Stimulated activated naive CD8-positive, alpha-beta T cell treated with anti-CD3 and anti-CD28 coated beads, Interleukin-15, Interleukin-2, amounts not matched to agents 100 ng/mL and 50 ng/mL, for 24 hours (primary cell): ENCODE results near the gene DRAM2.
A peak's percentile ranks its signal among the peaks of the same experiment; 100 is the strongest.

Source experiments
- H3K27ac Mint-ChIP-seq: one replicate; pipeline ENCODE4 v1.8.0; 2021; ENCODE audit warnings: mild to moderate bottlenecking, mixed read lengths
- H3K27me3 Mint-ChIP-seq: one replicate; pipeline ENCODE4 v1.8.0; 2021; ENCODE audit warnings: mixed read lengths
- H3K36me3 Mint-ChIP-seq: one replicate; pipeline ENCODE4 v1.8.0; 2021; ENCODE audit warnings: low read depth, mixed read lengths
- H3K4me1 Mint-ChIP-seq: one replicate; pipeline ENCODE4 v1.8.0; 2021; ENCODE audit warnings: low read depth, mixed read lengths
- H3K4me3 Mint-ChIP-seq: one replicate; pipeline ENCODE4 v1.8.0; 2021; ENCODE audit warnings: mild to moderate bottlenecking, mixed read lengths
- H3K9me3 Mint-ChIP-seq: one replicate; pipeline ENCODE4 v1.8.0; 2021; ENCODE audit warnings: mixed read lengths

DRAM2 gene

DNA sequence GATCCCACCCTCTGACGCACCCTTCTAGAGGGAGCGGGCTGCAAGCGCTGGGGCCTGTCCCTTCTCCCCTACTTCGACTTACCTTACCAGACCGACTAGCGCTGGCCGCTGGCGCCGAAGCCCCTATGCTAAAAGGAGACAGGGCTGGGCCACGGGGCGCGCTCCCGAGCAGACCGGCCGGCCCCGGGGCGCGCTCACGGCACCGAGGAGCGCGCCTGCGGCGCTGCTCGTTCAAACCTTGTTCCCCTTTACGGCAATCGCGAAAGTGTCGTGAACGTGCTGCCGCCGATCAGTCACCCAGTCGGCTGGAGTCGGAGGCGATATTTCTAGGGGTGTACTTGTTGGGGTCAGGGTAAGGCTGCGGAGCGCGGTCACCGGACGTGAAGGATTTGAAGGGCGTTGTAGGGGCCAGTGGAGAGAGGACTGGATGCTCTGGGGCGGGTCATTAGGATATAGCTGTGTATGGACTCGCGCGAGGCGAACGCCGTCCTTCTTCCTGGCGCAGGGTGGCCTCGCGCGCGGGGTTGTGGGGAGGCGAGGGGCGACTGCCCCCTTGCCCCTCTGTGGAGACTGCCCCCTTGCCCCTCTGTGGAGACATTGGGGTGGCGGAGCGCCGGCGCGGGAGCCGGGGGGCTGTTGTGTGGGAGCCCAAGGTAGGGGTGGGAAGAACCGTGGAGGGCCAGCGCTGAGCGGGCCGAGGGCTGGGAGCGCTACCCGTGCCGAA lies at the start of gene DRAM2, which contains the start of gene CEPT1:
DRAM2 (minus strand) TSS at position 138 of the 724 bp plus-strand sequence. CDS start 8,539 bp downstream, outside the sequence.
CEPT1 (plus strand) TSS at position 268 of the 724 bp plus-strand sequence. CDS start 7,492 bp downstream, outside the sequence.
- peak within 1 kb of the TSS; percentile 91 for H3K27ac Mint-ChIP-seq
- H3K27me3 Mint-ChIP-seq, result no peaks in the 10 kb centered on the region
- H3K9me3 Mint-ChIP-seq, result no peaks in the 10 kb centered on the region
- peaks cover 61% of the 10 kb centered on the region for H3K4me1 Mint-ChIP-seq
- H3K36me3 Mint-ChIP-seq, result peaks cover 25% of the 10 kb centered on the region
- peak within 1 kb of the TSS; percentile 91 for H3K4me3 Mint-ChIP-seq

DNA sequence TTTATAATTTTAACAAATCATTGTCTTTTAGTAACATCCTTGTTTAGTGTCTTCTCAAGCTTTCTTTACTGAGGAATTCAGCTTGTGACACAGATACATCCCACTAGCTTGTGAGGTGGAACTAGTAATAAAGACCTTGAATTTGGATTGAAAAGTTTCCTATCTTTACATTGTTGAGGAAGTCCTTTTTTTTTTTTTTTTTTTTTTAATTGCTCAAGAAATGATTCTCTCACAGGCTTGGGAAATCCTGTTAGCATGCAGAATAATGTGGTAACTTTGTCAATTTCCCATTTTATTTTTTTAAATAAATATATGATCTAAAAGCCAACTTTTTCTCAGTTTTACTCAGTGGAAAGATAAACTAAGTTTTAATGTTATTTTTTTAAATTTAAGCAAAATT lies 44.8 kb upstream of the DRAM2 start:
- no peaks in the 10 kb centered on the region for H3K9me3 Mint-ChIP-seq
- peaks cover 89% of the 10 kb centered on the region for H3K36me3 Mint-ChIP-seq
- no peaks in the 10 kb centered on the region for H3K27me3 Mint-ChIP-seq
- no peak overlapping the region for H3K27ac Mint-ChIP-seq
- H3K4me1 Mint-ChIP-seq, result peaks cover 64% of the 10 kb centered on the region
- no peak overlapping the region for H3K4me3 Mint-ChIP-seq

DNA sequence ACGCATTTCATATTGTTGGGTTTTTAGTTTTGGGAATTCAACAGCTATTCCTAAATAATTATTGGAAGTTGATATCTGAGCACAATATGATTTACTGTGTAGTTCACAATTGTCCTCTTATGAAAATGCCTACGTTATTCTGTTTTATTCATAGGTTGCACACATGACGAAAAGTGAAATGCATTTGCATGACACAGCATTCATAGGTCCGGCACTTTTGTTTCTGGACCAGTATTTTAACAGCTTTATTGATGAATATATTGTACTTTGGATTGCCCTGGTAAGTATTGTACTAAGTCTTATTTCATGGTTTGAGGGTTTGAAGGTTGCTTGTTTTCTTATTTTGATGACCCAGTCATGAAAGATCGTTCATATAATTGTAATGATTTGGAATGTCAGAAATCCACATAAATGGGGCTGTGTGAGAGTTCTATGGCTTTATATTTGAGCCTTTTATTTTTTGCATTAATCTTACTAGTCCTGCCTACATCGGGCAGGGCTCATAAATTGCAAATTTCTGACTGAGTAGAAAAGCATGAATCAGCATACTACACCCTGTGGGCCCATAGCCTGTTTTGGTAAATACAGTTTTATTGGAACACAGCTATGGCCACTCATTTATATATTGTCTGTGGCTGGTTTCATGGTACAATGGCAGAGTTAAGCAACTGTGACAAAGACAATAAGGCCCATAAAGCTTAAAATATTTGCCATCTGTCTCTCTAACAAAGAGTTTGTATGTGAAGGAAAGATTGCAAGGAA lies 43.6 kb upstream of the DRAM2 start:
- H3K9me3 Mint-ChIP-seq, result no peaks in the 10 kb centered on the region
- no peak overlapping the region for H3K4me3 Mint-ChIP-seq
- H3K4me1 Mint-ChIP-seq, result peaks cover 56% of the 10 kb centered on the region
- H3K27ac Mint-ChIP-seq, result peak overlapping the region; percentile 59
- peaks cover 86% of the 10 kb centered on the region for H3K36me3 Mint-ChIP-seq
- no peaks in the 10 kb centered on the region for H3K27me3 Mint-ChIP-seq

DNA sequence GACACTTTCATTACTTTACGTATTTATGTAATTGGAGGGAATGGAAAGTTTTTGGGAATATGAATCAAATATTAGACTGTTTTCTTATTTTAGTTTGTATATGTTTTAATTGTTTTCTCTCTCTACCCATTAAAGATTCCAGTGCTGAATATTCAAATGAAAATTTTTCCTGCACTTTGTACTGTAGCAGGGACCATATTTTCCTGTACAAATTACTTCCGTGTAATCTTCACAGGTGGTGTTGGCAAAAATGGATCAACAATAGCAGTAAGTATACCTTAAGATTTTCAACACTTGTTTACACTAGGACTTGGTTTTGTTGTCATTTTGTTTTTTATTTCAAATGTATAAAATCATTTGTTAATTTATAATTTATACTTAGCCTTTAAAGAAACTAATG lies 42.2 kb upstream of the DRAM2 start:
- Mint-ChIP-seq H3K27me3 (no peaks in the 10 kb centered on the region), H3K36me3 (peaks cover 84% of the 10 kb centered on the region), H3K4me3 (no peak overlapping the region)

DNA sequence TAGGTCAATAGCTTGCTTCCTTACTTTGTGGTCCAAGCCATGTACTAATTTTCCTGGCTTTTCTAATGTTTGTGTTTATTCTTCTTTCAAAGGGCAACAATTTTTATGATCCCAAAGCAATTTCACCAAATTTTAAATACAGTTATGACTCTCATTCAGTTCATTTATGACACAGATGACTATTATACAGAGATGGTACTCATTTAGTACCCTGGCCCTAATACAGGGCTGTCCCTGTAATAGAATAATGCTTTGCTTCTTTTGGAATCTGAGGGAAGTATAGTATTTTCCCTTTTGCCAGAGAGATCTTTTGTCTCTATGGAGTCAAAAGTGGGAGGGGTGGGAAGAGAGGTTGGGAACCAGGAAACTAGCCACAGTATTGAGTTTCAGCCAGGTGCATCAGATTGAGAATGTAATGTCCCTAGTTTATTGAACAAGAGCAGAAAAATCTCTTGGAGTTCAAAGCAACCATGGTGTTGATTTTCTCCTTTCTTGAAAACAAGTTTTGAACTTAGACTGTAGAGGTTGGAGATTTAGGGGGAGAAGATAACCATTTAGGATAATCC lies 40.2 kb upstream of the DRAM2 start:
- no peaks in the 10 kb centered on the region for H3K27me3 Mint-ChIP-seq
- peaks cover 32% of the 10 kb centered on the region for H3K4me1 Mint-ChIP-seq
- no peak overlapping the region for H3K4me3 Mint-ChIP-seq
- H3K27ac Mint-ChIP-seq, result peak overlapping the region; percentile 16
- peaks cover 84% of the 10 kb centered on the region for H3K36me3 Mint-ChIP-seq
- H3K9me3 Mint-ChIP-seq, result no peaks in the 10 kb centered on the region

More for the DNA sequence above, 42.2 kb upstream of the DRAM2 start:
- no peak overlapping the region for H3K27ac Mint-ChIP-seq
- no peaks in the 10 kb centered on the region for H3K9me3 Mint-ChIP-seq
- H3K4me1 Mint-ChIP-seq, result peaks cover 47% of the 10 kb centered on the region

DNA sequence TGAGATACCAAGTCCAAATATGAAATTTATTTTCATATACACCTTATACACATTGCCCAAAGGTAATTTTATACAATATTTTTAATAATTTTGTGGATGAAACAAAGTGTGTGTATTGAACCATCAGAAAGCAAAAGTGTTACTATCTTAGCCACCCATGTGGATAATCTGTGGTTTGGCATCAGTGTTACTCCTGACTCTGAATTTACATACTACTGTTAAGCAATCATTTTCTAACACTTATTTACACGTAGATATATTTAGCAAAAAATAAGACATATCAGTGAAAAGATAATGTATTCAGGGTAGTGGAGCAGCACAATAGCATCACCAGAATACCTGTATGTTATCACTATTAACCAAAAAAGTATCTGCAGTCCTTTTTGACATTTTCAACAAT lies 36.8 kb upstream of the DRAM2 start:
- H3K36me3 Mint-ChIP-seq, result peaks cover 75% of the 10 kb centered on the region
- H3K27me3 Mint-ChIP-seq, result no peaks in the 10 kb centered on the region
- H3K27ac Mint-ChIP-seq, result no peak overlapping the region
- H3K4me3 Mint-ChIP-seq, result no peak overlapping the region
- no peaks in the 10 kb centered on the region for H3K9me3 Mint-ChIP-seq
- H3K4me1 Mint-ChIP-seq, result peaks cover 29% of the 10 kb centered on the region

DNA sequence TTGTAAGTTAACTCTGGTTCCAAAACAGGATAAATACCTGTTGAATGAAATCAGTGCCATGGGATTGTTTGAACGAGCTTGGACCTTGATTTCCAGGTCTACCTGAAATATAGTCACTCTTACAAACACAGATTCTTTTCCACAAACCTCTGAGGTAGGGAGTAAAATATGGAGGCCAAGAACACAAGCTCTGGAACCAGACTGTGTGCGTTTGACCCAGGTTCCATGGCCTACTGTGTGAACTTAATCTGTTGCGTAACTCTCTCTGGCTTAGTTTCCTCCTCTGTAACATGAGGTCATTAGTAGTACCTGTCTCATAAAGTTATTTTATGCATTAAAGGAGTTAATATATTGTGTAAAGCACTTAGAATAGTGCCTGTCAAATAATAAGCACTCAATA lies 35.5 kb upstream of the DRAM2 start:
- Mint-ChIP-seq H3K27ac (no peak overlapping the region), H3K4me1 (peaks cover 28% of the 10 kb centered on the region), H3K36me3 (peaks cover 73% of the 10 kb centered on the region), H3K27me3 (no peaks in the 10 kb centered on the region), H3K9me3 (no peaks in the 10 kb centered on the region), H3K4me3 (no peak overlapping the region)

DNA sequence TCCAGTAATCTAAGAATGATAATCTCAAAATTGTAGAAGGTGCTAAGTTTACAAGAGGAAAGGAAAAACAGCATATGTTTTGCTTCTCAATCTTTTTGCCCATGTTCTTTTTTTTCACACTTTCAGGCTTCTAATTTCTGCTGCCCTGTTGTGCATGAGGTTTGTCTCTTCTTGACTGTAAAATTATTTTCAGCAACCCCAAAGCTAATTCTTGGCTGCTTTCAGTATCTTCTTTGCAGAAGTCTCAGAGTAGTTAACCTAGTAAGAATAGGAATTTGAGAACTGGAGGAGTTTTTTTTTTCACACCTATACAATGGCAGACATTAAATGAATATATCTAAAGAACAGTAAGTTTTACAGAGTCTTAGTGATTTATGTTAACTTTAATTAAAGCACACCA lies 34.2 kb upstream of the DRAM2 start:
- peaks cover 28% of the 10 kb centered on the region for H3K4me1 Mint-ChIP-seq
- no peak overlapping the region for H3K27ac Mint-ChIP-seq
- H3K27me3 Mint-ChIP-seq, result no peaks in the 10 kb centered on the region
- no peaks in the 10 kb centered on the region for H3K9me3 Mint-ChIP-seq
- peaks cover 72% of the 10 kb centered on the region for H3K36me3 Mint-ChIP-seq
- no peak overlapping the region for H3K4me3 Mint-ChIP-seq

DNA sequence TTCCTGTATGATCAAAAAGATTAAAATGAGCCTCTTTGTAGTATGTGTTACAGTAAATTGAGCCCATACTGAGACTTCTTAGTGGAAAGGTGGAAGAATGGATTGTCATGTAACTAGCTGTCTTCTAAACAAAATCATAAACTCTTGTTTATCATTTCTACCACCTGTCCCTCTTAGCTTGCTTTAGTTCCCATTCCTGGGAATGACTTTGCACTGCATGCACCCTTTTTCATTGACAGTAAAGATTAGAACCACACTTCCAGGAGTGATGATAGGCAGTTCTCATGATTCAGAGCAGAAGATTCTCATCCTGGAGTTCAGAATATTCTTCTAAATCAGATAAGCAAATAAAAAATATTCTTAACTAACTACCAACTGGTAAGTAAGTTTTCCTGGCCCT lies 32.6 kb upstream of the DRAM2 start:
- H3K4me3 Mint-ChIP-seq, result no peak overlapping the region

DNA sequence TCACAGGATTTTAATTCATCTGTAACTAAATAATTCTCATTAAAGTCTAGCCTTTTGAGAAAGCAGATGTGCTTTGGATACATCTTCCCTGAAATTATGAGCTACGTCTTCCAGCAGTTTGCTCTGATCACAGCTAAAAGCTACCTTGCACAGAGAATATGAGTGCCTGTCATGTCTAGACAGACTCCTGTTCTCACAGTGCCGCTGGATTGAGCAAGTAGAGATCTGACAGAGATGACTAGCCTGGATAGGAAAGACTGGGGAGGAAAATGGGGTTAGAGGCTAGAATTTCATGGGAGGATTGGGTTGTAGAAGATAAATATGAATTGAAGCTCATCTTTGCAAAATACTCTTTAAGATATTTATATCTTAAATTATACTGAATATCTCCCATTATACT lies 24.3 kb upstream of the DRAM2 start:
- Mint-ChIP-seq H3K27ac (no peak overlapping the region), H3K4me3 (no peak overlapping the region), H3K9me3 (no peaks in the 10 kb centered on the region), H3K36me3 (peaks cover 50% of the 10 kb centered on the region), H3K27me3 (no peaks in the 10 kb centered on the region), H3K4me1 (peaks cover 3% of the 10 kb centered on the region)

More for the DNA sequence above, 32.6 kb upstream of the DRAM2 start:
- H3K4me1 Mint-ChIP-seq, result peaks cover 24% of the 10 kb centered on the region
- no peaks in the 10 kb centered on the region for H3K27me3 Mint-ChIP-seq
- no peaks in the 10 kb centered on the region for H3K9me3 Mint-ChIP-seq
- H3K36me3 Mint-ChIP-seq, result peaks cover 73% of the 10 kb centered on the region
- no peak overlapping the region for H3K27ac Mint-ChIP-seq

DNA sequence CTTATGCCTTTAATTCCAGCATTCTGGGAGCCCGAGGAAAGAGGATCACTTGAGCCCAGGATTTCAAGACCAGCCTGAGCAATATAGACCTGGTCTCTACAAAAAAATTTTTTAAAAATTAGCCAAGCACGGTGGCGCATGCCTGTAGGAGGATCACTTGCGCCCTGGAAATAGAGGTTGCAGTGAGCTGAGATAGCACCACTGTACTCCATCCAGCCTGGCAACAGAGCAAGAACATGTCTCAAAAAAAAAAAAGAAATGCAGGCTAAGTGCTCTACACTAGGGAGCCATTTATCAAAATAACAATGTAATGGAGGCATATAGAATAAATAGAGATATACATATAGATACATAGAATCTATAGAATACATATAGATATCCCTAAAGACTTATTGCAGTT lies 23.5 kb upstream of the DRAM2 start:
- peaks cover 48% of the 10 kb centered on the region for H3K36me3 Mint-ChIP-seq
- H3K4me3 Mint-ChIP-seq, result no peak overlapping the region
- no peak overlapping the region for H3K27ac Mint-ChIP-seq
- H3K9me3 Mint-ChIP-seq, result no peaks in the 10 kb centered on the region
- no peaks in the 10 kb centered on the region for H3K27me3 Mint-ChIP-seq
- peaks cover 3% of the 10 kb centered on the region for H3K4me1 Mint-ChIP-seq

DNA sequence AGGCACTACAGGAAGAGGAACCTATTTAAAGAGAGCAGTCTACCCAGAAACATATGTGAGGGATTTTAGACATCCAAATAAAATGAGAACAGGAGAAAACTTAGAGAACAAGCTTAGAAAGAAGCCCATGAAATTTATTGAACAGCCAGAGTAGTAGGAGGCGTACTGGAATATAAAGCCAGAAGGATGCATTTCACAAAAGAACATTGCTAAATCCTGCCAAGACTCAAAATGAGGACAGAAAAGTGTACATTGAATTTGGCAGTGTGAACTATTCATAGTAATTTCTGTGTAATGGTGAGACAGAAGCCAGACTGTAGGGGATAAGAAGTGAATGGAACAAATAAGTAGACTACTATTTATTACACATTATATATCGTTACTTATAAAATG lies 22.6 kb upstream of the DRAM2 start:
- H3K36me3 Mint-ChIP-seq, result peaks cover 43% of the 10 kb centered on the region
- H3K27ac Mint-ChIP-seq, result no peak overlapping the region
- H3K4me3 Mint-ChIP-seq, result no peak overlapping the region
- H3K9me3 Mint-ChIP-seq, result no peaks in the 10 kb centered on the region
- no peaks in the 10 kb centered on the region for H3K27me3 Mint-ChIP-seq
- H3K4me1 Mint-ChIP-seq, result peaks cover 3% of the 10 kb centered on the region

DNA sequence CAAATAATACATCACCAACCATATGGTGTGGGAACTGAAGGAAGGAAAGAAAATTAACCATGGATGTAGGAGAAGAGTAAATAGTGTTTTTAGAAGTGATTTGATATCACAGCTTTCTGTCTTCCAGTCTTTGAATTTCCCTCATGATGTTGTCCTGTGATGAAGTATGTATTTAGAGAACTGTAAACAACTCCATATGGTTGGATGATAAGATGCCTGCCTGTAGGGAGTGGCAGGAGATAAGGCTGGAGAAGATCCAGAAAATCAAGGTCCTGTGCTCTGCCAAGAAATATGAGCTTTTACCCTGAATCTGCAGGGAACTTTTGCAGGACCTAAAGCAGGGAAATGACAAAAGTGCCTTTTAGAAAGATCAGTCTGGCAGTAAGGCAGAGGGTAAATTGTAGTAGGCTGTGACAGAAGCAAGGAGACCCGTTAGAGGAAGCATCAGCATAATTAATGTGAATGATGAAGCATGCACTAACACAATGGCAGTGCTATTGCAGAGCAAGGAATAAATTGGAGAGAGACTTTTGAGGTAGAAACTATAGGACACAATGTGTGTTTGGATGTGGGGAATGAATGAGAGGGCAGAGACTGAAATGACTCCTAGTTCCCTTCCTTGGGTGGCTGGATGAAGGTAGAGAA lies 22.1 kb upstream of the DRAM2 start:
- Mint-ChIP-seq H3K27me3 (no peaks in the 10 kb centered on the region), H3K4me3 (no peak overlapping the region), H3K27ac (no peak overlapping the region), H3K4me1 (peaks cover 3% of the 10 kb centered on the region), H3K9me3 (no peaks in the 10 kb centered on the region), H3K36me3 (peaks cover 43% of the 10 kb centered on the region)

DNA sequence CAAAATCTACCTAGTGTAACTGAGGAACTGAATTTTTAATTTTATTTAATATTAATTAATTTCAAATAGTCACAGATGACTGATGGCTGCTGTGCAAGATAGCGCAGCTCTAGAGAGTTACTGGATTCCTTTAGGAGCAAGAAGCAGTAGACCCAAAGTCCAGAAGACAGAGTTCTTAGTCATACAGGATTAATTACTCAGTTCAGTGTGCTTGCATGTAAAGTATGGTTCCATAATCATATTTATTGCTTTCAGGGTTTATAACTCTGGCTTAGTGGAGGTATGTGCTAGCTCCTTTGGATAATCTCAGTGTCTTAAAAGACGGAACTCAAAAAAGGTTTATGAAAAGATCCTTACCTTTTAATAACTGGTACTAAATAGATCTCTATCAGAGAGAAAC lies 17.5 kb upstream of the DRAM2 start:
- Mint-ChIP-seq H3K4me1 (peaks cover 29% of the 10 kb centered on the region), H3K27me3 (no peaks in the 10 kb centered on the region)

More for the DNA sequence above, 17.5 kb upstream of the DRAM2 start:
- H3K9me3 Mint-ChIP-seq, result no peaks in the 10 kb centered on the region
- H3K36me3 Mint-ChIP-seq, result peaks cover 75% of the 10 kb centered on the region
- H3K4me3 Mint-ChIP-seq, result no peak overlapping the region
- H3K27ac Mint-ChIP-seq, result no peak overlapping the region
